NCI-H2227 (cell line): ENCODE data around the gene DNAH17.
A peak's percentile ranks its signal among the peaks of the same experiment; 100 is the strongest.

ENCODE experiments used
- DNase-seq: peaks from one replicate; lab custom pipeline; 2025; ENCODE audit not compliant: unreplicated experiment; lab: John Stamatoyannopoulos, UW

DNAH17 gene

DNA sequence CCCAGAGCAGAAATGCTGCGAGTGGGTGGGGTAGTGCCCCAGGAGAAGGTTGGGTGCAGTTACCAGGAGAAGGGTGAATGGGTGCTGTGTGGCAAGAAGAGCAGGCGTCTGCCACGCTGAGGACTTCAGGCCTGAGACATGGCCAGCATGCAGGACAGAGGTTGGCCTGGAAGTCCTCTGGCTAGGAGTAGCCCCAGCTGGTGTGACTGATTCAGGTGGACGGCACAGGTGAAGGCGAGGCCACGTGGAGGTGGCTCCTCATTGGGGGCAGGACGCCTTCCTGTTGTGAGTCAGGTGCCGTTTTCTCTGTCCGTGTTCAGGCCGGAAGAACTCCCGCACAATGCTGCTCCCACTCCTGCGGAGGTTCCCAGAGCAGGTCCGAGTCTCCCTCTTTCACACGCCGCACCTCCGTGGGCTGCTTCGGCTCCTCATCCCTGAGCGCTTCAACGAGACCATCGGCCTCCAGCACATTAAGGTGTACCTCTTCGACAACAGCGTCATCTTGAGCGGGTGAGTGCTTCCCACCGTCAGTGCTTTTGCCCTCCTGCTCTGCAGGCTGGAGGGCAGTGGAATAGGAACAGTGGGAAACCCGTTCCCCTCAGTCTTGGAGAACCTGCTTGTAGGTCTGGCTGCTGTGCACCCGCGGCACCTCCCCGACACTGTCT is 178.0 kb downstream of the DNAH17 start:
- DNase-seq, result no peak

DNA sequence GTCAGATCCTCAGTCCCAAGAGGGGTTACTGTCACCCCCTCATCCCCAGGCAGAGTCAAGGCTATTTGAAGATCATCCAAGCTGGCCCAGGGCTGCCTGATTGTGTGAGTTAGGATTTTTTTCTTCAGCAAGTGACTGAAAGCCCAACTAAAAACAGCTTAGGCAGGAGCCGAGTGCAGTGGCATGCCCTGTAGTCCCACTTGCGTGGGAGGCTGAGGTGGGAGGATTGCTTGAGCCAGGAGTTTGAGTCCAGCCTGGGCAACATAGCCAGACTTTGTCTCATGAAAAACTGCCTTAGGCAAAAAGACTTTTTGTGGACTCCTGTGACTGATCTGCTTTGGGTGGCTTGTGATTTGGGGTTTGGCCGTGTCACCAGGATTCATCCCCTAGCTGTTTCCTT is 178.8 kb downstream of the DNAH17 start:
- no peak for DNase-seq

DNA sequence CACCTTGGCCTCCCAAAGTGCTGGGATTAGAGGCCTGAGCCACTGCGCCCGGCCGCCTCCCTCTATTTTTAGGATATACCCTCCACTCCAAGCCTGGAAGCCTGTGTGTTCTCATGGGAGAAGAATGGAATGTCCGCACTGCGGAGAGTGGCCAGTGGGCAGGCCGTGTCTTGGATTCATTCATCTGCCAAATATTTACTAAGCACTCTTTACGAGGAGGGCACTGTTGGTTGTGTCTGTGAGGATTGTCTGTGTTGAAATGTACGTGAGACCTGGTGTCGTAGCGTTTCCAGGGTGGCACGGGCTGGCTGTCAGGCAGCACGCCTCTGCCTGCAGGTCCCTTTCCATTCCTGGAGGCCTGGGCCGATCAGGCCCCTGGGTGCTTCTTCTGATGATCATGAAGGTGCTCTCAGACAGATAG is 179.5 kb downstream of the DNAH17 start:
- DNase-seq, result no peak

DNA sequence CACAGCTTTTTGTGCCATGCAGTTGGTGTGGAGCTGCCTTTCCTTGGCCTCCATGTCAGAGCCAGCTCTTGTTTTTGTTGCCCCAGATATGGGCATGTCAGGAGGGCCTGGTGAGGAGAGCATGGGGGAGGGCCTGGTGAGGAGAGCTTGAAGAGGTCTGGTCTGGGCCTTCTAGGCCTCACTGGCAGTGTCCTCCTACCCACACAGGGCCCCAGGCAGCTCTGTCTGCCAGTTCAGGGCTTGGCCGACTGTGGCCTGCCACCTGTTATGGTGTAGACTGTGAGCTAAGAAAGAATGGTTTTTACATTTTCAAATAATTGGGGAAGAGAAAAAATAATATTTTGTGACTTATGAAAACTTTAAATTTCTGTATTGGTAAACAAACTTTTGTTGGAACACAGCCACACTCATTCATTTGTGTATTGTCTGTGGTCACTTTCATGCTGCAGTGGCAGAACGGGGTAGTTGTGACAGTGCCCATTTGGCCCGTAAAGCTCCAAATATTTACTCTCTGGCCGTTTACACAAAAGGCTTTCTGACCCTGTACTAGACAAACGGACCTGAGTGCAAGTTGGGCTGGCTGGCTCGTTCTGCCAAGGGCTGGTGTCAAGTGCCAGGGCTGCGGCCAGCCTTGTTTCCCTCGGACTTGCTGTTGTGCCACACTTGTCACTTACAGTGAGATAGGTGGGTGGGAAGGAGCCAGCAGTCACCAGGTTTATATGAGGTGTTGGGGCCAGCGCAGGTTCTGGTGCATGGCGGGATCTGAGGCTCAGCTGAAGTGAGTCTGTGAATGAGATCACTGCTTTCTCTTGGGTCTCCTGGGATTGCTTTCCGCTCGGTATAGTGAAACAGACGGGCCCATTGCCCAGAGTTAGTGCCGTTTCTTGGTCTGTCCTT is 180.5 kb downstream of the DNAH17 start:
- no peak for DNase-seq

DNA sequence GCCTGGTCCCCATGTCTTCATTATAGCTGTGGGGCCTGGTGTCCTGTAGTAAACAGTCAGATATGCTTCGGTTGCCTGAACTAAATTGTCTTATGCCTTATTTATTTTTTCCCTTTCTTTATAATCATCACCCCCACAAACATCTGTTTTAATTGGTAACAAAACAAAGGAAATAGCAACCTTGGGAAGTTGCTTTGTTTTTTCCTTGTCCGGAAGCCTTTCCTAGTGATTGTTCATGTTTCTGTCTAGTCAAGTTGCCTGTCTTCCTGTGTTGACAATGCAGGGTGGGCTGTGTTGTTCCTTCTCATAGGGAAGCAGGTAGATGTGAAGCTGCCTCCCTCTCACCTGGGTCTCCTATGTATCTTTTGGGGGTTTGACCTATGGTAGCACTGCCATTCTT is 182.0 kb downstream of the DNAH17 start:
- DNase-seq, result no peak

DNA sequence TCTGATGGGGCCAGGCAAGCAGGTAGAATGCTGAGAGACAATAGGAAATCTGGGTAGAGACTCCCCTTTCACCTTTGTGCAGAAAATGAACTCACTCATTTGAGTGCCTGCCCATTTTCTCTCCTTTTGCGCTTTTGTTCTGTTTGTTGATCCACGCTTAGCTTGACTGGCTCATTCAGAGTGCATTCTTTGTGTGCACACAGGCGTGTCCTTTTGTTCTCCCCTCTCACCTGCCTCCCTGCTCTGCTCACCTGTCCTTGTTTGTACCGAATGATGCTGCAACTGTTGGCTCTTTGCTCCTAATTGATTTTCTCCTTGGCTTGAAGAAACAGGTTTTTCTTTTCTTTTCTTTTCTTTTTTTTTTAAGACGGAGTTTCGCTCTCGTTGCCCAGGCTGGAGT is 183.0 kb downstream of the DNAH17 start:
- DNase-seq, result no peak

DNA sequence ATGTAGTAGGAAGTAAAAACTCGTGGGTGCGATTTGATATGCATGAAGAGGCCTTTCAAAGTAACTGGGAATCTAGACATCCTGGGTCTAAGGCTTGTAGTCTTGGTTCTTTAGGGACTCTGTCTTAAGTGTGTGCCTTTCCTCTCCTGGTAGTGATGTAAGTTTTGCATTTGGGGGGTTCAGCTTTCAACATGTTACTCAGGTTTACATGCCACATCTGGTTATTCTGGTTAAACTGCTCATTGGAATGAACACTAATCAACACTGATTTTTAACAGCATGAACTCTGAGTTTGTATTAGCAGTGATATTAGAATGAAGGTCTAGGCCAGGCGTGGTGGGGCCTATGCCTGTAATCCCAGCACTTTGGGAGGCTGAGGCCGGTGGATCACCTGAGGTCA is 183.6 kb downstream of the DNAH17 start:
- no peak for DNase-seq

DNA sequence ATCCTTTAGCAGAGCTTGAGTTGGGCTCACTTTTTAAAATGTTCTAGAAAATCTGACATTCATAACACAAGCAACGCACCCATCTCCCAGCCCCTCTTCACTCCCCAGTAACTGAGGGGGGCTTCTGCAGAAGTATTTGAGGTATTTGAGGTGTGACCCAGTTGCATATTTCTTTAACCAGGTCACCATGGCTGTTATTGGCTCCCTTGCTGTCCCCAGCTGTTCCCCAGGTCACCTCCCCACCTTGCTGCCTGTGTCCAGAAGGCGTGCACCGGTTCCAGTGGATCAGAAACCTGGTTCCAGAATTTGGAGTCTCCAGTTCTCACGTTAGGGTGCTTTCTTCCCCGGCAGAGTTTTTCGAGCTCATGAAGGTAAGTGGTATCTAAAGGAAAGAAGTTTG is 184.9 kb downstream of the DNAH17 start:
- DNase-seq, result no peak

DNA sequence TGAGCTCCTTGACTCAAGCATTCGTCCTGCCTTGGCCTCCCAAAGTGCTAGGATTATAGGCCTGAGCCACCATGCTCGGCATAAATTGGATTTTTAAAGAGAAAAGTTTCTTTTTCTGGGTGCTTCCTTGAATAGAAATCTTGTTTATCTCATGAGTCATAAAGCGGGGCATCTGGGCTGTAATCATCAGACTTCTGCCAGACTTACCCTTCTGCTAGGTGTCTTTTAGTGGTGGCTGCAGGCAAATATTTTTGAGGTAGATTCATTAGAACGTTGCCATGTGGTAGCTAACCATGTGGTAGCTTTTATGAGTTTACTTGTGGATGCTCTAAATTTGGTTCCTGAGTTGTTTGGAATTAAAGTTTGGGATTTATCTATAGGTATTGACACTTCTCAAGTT is 185.4 kb downstream of the DNAH17 start:
- DNase-seq, result no peak

DNA sequence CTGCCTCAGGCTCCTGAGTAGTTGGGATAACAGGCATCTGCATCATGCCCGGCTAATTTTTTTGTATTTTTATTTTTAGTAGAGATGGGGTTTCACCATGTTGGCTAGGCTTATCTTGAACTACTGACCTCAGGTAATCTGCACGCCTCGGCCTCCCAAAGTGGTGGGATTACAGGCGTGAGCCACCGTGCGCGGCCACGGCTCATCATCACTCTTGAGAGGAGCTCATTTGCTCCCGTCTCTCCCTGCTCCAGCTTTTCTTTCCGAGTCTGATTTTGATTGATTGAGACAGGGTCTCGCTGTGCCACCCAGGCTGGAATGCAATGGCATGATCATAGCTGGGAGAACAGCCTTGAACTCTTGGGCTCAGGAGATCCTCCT is 186.2 kb downstream of the DNAH17 start:
- no peak for DNase-seq

DNA sequence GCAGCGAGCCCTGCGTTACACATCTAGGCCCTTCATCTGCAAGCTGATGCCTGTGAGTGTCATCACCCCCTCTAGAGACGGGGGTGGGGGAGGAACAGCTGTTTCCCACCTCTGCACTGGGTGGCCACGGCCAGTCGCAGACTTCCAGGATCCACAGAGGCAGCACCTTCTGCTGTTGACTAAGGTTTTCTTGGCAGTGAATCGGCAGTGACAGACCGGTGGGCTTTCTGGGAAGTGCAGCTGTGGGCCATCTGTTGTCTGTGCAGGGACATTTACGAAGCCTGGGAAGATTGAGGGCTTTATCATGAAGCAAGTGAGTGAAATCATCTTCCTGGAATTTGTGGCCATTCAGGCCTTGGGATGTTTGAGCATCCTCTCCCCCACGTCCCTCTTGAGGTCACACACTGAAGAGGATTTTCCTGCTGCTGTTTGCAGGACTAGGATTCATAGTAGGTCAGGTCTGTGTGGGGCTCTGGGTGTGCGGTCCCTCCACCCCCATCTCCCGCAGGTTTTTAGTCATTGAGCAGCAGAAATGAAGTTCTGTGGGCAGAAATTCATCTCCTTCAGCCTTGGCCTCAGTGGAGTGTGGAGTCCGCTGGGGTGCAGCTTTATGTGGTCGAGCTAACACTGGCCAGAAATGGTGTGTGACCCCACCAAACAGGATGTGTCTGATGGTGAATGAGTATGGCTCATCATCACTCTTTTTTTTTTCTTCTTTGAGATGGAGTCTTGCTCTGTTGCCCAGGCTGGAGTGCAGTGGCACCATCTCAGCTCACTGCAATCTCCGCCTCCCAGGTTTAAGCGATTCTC is 186.8 kb downstream of the DNAH17 start:
- DNase-seq, result no peak

DNA sequence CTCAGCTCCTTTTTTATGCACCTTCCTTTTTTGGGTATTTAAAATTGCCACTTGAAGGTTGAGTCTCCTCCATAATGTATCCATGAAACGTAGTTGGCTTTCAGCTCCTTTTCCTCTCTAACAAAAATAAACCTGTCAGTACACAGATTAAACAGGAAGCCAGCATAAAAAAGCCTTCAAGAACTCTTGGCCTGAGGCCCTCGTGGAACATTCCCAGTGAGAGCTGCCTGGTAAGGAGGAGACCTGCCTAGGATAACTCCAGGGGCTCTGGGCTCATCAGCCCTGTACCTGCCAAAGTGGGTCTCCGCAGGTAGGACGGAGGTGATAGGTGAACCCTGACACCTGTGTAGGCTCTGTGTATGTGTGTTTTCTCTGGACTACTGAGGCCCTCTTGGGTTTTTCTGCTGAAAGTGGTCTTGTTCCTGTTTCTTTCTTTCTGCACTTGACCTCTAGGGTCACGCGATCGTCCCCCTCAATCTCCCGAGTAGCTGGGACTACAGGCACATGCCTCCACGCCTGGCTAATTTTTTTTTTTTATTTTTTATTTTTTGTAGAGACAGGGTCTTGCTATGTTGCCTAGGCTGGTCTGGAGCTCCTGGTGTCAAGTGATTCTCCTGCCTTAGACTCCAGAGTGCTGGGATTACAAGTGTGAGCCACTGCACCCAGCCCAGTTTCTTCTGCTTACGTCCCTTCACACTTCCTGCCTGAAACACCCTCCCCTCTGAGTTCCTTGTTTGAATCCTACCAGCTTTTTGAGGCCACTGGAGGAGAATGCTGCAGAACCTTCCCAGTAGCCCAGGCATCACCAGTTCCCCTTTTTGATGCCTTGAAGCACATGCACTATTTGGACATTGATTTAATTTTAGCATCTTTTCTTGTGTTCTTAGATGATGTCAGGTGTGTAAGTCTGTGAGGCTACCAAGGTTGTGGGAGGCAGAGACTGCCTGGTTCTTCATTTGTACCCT is 188.9 kb downstream of the DNAH17 start:
- no peak for DNase-seq

DNA sequence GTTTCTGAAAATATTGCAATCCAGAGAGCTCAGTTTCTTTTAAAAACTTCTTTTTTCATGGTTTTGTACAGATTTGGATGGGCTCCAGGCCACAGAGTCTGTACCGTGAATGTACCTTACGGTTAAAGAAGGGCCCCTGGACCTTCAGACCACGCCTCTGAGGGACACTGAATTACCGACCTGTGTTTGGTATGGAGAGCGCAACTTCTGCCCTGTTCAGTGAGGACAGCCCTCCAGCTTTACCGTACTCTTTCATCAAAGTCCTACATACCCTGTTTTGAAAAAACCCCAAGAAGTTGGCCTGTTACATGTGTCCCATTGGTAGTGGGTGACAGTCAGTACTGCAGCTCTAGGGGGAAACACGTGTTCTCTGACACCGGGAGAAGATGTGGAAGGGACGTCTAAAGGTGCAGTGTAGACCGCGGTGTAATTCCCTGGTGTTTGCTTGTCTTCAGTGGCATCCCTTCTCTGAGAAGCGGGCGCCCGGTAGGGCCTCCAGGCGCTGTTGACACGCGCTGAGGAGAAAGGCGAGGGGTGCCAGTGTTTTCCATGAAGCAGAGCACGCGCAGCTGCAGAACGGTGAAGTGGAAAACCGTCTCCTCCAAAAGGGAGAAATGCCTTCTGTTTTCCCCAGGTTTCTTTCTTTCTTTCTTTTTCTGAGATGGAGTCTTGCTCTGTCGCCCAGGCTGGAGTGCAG is 192.6 kb downstream of the DNAH17 start:
- DNase-seq, result no peak

DNA sequence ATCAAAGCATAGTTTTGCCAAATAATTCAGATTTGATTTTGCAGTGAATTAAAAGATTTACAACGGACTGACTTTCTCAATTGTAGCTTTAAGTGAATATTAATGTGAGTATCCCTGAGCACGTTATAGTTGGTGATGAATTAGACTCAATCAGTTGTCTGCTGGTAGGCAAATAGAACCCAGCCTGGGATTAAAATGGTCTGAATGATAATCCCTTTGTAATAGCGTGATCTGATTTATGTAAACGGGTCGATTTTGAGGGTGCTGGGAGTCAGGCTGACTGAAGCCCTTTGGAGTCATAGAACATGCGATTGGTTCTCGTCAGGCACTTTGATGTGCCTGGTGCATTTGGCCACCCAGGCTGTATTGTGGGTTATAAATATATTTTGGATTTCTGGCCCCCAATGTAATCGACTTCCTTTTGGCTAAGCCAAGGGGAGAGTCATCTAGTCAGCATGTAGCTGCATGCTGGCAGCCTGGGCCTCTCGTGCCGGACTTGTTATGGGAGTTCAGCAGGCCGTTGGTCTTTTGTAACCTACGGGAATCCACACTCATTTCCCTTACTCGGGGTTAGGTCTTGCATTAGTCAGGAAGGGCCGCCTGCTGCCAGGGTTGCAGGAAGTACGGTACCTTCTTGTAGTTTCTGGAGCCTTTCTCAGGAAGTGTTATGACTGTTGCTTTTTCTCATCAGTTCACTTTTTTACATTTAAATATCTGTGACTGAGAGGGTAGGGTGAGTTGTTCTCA is 193.3 kb downstream of the DNAH17 start:
- no peak for DNase-seq

DNA sequence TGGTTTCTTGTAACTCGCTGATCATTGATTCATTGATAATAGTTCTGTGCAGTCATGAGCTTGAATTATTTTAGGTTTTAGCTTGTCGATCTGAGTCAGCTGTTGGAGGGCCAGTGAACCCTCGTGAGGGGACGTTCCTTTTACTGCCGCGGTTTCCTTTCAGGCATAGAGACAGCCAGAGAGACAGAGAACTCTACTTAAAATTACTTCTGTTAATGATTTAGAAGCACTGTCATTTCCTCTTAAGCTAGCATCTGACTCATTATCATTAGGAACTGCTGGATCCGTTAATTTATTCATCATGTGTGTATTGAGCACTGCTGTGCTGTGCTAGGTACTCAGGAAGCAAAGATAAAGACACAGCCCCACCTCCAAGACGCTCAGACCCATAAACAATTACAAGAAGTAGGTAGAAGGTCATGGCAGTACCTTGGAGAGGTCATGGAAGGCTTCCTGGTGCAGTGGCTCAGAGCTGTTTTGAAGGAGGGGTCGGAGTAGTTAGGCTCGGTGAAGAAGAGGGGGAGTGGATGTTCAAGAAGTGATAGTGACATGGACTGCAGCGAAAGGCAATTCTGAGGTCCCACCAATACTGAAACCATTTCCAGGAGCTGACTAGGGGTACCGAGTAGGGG is 195.5 kb downstream of the DNAH17 start:
- no peak for DNase-seq

DNA sequence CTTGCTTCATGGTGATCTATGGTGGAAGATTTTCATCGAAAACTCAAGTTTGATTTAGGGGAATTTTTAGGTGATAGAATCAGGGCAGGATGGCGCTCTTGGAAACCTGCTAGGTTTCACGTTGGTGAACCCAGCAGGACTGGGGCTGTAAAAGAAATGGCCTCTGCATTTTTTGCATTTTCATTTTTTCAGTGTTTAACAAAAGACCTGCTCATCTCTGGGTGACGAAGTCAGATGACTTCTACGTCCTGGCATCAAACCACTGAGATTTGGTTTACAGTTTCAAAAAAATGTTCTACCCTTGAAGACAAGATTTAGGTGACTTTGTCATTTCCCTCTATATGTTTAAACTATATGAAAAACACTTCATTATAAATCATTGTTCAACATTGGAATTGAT is 196.8 kb downstream of the DNAH17 start:
- DNase-seq, result no peak

DNA sequence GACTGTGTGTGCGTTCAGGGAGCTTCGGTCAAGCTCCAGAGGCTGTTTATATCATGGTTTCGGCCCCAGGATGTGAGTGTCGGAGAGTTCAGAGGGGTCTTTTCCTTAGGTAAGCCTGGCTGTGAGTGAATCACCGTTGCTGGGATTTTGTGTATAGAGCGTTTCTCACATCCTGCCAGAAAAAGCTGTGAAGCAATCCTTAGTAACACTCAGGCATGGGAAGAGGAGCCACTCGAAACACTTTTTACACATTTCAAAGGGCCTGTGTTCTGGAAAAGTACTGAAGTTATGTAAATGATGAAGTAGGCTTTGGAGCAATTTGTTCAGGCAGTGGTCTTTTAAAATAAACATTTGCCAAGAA is 198.1 kb downstream of the DNAH17 start:
- DNase-seq, result no peak

DNA sequence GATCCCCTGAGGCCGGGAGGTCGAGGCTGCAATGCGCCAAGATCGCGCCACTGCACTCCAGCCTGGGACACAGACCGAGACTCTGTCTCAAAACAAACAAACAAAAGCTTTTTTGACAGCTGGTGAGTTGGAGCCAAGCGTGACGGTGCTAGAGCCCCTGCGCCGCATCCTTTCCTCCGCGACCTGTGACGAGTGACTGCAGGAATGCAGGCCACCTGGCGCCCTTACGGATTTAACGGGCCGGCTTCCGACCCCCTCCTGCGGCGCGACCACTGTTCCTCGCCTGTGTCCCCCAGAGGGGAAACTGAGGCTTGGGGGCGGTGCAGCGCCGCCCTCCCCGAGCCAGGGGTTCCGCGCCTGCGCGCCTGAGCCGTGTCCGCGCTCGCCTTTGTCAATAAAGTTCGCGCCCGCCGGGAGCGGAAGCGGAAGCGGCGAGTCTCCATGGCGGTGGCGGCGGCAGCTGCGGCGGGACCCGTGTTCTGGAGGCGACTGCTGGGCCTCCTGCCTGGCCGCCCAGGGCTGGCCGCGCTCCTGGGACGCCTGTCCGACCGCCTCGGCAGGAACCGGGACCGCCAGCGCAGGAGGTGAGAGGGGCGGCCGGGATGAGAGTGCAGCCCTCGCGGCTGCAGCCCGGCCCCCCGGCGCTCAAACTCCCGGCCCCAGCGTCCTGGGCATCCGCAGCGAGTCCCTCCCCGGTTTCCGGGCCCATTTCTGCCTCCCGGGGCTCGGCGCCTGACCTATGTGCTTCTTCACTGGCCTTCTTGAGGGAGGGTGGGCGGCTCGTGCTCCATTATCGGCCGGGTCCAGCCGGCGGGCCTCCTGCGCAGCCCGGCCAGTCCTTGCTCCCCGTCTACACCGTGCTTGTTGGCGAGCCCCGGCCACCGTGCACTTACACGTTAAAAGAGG is 198.7 kb downstream of the DNAH17 start, which contains the start of gene PGS1:
TSS of gene PGS1 (plus strand) at position 425 of the 906 bp plus-strand sequence. CDS start at position 442, 17 bp downstream.
- peak; percentile 88 for DNase-seq
